ENCODE results near the gene RAPGEF4. TPM values are rescaled to one million over a fixed set of nuclear protein-coding genes. Genes with fewer than 3 reads are reported as not detected.

Gene RAPGEF4
- total RNA-seq, 1 experiment from 2014 or later, result 0.59 TPM

- no peak overlapping the region for H3K9ac ChIP-seq (ENCODE audit: low read length)
- RAD21 ChIA-PET (ENCODE audit: low non-redundant PET in 1 of 2, low total read pairs in 2 of 2, uncharacterized antibody in 2 of 2, unreplicated experiment in 2 of 2), result no interaction called here
- H3K27me3 ChIP-seq (ENCODE audit: insufficient read depth, low read length), result no peaks in the 10 kb centered on the region
- no peak overlapping the region for H3K4me2 ChIP-seq (ENCODE audit: low read length)
- ATAC-seq, result no peak
- POLR2A ChIA-PET, result no interaction called here
- CTCF ChIA-PET, result no interaction called here
- no peaks in the 10 kb centered on the region; a peak in 1 of 4 replicates for H3K9me3 ChIP-seq (ENCODE audit: control insufficient read depth in 1 of 2, insufficient read depth in 1 of 2, low read depth in 1 of 2, low read length in 2 of 2)
- H3K9me2 ChIP-seq (ENCODE audit: insufficient read depth), result no peaks in the 10 kb centered on the region
- no peak overlapping the region for H3K4me3 ChIP-seq (replicated peaks in 1 of 2; ENCODE audit: low read depth in 1 of 2, low read length in 2 of 2)
- H3K4me1 ChIP-seq (ENCODE audit: control insufficient read depth in 1 of 2, insufficient read depth in 2 of 2, low read length in 2 of 2), result no peaks in the 10 kb centered on the region
- no peak overlapping the region for H2AFZ ChIP-seq (ENCODE audit: low read depth, low read length, poor library complexity, severe bottlenecking)
- TF ChIP-seq EZH2 (IDR thresholded peaks at IDR 0.05), result no peak
- TF ChIP-seq SIN3A (IDR thresholded peaks at IDR 0.05; ENCODE audit: low read depth), result no peak
- no peak for TF ChIP-seq JUND (IDR thresholded peaks at IDR 0.05)
- TF ChIP-seq CBX3 (IDR thresholded peaks at IDR 0.05; ENCODE audit: low read depth), result no peak
- no peak for TF ChIP-seq RAD21 (IDR thresholded peaks at IDR 0.05; ENCODE audit: low read depth)
- no peak for TF ChIP-seq EZH2phosphoT487 (IDR thresholded peaks at IDR 0.05; ENCODE audit: borderline replicate concordance)
- no peak for DNase-seq (ENCODE audit: low read depth, low spot score)
- H3K27ac ChIP-seq (ENCODE audit: low read depth, low read length), result no peak overlapping the region
- H4K20me1 ChIP-seq (ENCODE audit: insufficient read depth), result no peaks in the 10 kb centered on the region
- no peaks in the 10 kb centered on the region for H3K36me3 ChIP-seq (ENCODE audit: control insufficient read depth in 1 of 2, insufficient read depth in 2 of 2, low read length in 2 of 2)
- BruUV-seq (replicated peaks), result no TSS peak
- no peaks in the 10 kb centered on the region for H3K79me2 ChIP-seq (ENCODE audit: insufficient read depth, low read length)
- intact Hi-C loops (cut with micrococcal nuclease), result no loop called here
Observed at GRCh38 chr2:172762574-172762973, 26.9 kb downstream of the RAPGEF4 start.

GRCh38 chr2:172763079-172763478, 27.4 kb downstream of the RAPGEF4 start:
- RAD21 ChIA-PET (ENCODE audit: low non-redundant PET in 1 of 2, low total read pairs in 2 of 2, uncharacterized antibody in 2 of 2, unreplicated experiment in 2 of 2), result no interaction called here
- no peaks in the 10 kb centered on the region for H3K27me3 ChIP-seq (ENCODE audit: insufficient read depth, low read length)
- H3K9me3 ChIP-seq (ENCODE audit: control insufficient read depth in 1 of 2, insufficient read depth in 1 of 2, low read depth in 1 of 2, low read length in 2 of 2), result no peaks in the 10 kb centered on the region; a peak in 1 of 4 replicates
- H3K36me3 ChIP-seq (ENCODE audit: control insufficient read depth in 1 of 2, insufficient read depth in 2 of 2, low read length in 2 of 2), result no peaks in the 10 kb centered on the region
- TF ChIP-seq ZBTB33 (IDR thresholded peaks at IDR 0.05; ENCODE audit: extremely low read depth, insufficient replicate concordance, low read length) (no peak), RAD21 (IDR thresholded peaks at IDR 0.05; ENCODE audit: low read depth) (no peak), TCF7L2 (IDR thresholded peaks at IDR 0.05; ENCODE audit: borderline replicate concordance, extremely low read depth, insufficient read depth, insufficient read length) (no peak)
- H3K4me1 ChIP-seq (ENCODE audit: control insufficient read depth in 1 of 2, insufficient read depth in 2 of 2, low read length in 2 of 2), result no peaks in the 10 kb centered on the region
- no peak overlapping the region for H3K27ac ChIP-seq (ENCODE audit: low read depth, low read length)
- H3K79me2 ChIP-seq (ENCODE audit: insufficient read depth, low read length), result no peaks in the 10 kb centered on the region
- ATAC-seq, result no peak
- POLR2A ChIA-PET, result no interaction called here
- no peak for DNase-seq (ENCODE audit: low read depth, low spot score)
- CTCF ChIA-PET, result no interaction called here
- H3K9ac ChIP-seq (ENCODE audit: low read length), result no peak overlapping the region
- H3K4me2 ChIP-seq (ENCODE audit: low read length), result no peak overlapping the region
- H4K20me1 ChIP-seq (ENCODE audit: insufficient read depth), result no peaks in the 10 kb centered on the region
- no TSS peak for BruUV-seq (replicated peaks)
- intact Hi-C loops (cut with micrococcal nuclease), result no loop called here
- no peak overlapping the region for H2AFZ ChIP-seq (ENCODE audit: low read depth, low read length, poor library complexity, severe bottlenecking)
- no peak overlapping the region for H3K4me3 ChIP-seq (replicated peaks in 1 of 2; ENCODE audit: low read depth in 1 of 2, low read length in 2 of 2)
- H3K9me2 ChIP-seq (ENCODE audit: insufficient read depth), result no peaks in the 10 kb centered on the region
